Measurements from ENCODE around the gene AKNA. TPM values are rescaled to one million over a fixed set of nuclear protein-coding genes. Genes with fewer than 3 reads are reported as not detected.

The AKNA gene
- total RNA-seq, 4 donors from 2014 or later, result 10.5 to 27.1 (median 14.4) TPM

DNA sequence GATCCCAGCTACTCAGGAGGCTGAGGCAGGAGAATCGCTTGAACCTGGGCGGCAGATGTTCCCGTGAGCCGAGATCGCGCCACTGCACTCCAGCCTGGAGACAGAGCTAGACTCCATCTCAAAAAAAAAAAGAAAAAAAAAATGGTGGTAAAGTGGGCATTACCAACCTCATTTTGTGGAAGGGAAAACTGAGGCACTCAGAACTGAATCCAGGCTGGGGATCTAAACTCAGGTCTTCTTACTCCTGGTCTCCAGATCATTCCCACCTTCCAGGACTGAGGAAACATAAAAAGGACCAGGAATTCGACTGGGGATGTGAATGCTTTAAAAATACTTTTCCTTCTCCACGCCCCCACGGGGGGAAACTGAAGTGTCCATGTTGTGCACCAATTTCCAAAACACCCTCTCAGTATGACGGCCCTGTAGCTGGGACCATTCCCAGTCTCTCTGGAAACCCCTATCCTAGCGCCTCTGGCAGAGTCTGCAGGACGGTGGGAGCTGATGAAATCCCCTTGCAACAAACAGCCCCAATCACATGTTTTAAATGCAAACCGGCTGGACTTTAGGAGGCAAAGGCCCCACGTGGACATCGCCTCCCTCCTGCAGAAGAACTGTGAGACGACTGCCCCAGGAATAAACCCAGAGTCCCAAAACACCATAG, 8.9 kb upstream of the AKNA start:
- no peaks in the 10 kb centered on the region for H3K9me3 ChIP-seq
- no peaks in the 10 kb centered on the region for H3K27me3 ChIP-seq
- peak overlapping the region; percentile 55 for H3K4me3 ChIP-seq
- peaks cover 66% of the 10 kb centered on the region for H3K4me1 ChIP-seq
- H3K36me3 ChIP-seq, result no peaks in the 10 kb centered on the region
- 70% methylated on average over 16 of the region's 16 CpGs for WGBS
- peak in 1 of 2 donors; percentile 83 for DNase-seq (ENCODE audit: low spot score in 2 of 2)
- TF ChIP-seq, protein P1, sequence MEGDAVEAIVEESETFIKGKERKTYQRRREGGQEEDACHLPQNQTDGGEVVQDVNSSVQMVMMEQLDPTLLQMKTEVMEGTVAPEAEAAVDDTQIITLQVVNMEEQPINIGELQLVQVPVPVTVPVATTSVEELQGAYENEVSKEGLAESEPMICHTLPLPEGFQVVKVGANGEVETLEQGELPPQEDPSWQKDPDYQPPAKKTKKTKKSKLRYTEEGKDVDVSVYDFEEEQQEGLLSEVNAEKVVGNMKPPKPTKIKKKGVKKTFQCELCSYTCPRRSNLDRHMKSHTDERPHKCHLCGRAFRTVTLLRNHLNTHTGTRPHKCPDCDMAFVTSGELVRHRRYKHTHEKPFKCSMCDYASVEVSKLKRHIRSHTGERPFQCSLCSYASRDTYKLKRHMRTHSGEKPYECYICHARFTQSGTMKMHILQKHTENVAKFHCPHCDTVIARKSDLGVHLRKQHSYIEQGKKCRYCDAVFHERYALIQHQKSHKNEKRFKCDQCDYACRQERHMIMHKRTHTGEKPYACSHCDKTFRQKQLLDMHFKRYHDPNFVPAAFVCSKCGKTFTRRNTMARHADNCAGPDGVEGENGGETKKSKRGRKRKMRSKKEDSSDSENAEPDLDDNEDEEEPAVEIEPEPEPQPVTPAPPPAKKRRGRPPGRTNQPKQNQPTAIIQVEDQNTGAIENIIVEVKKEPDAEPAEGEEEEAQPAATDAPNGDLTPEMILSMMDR (IDR thresholded peaks at IDR 0.05), result no peak
- TF ChIP-seq EP300 (IDR thresholded peaks at IDR 0.05), result no peak
- no peak for TF ChIP-seq POLR2A (IDR thresholded peaks at IDR 0.05)
- no peak for TF ChIP-seq POLR2AphosphoS5 (IDR thresholded peaks at IDR 0.05)
- H3K27ac ChIP-seq, result peak overlapping the region; percentile 75

DNA sequence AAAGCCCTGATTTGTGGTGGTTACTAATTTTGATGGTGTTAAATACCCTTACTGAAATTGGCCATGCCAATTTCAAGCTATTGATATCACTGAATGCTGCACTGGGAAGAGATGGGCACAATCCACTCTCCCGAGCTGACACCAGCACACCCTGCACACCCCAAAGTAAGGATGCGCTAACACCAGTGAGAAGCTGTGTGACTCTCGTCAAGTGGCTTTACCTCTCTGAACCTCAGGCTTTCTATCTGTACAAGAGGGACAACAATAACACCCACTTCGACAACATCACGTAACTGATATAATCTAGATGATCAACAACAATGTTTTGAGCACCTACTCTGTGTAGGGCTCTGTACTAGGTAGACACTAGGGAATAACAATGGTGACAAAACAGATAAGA, 8.0 kb upstream of the AKNA start:
- Histone ChIP-seq H3K27me3 (no peaks in the 10 kb centered on the region), H3K36me3 (no peaks in the 10 kb centered on the region), H3K4me1 (peaks cover 67% of the 10 kb centered on the region), H3K27ac (no peak overlapping the region), H3K4me3 (no peak overlapping the region), H3K9me3 (no peaks in the 10 kb centered on the region)
- TF ChIP-seq POLR2A (IDR thresholded peaks at IDR 0.05) (no peak), POLR2AphosphoS5 (IDR thresholded peaks at IDR 0.05) (no peak), EP300 (IDR thresholded peaks at IDR 0.05) (no peak)
- 96% methylated on average over 5 of the region's 5 CpGs for WGBS
- no peak for DNase-seq (ENCODE audit: low spot score in 2 of 2)

DNA sequence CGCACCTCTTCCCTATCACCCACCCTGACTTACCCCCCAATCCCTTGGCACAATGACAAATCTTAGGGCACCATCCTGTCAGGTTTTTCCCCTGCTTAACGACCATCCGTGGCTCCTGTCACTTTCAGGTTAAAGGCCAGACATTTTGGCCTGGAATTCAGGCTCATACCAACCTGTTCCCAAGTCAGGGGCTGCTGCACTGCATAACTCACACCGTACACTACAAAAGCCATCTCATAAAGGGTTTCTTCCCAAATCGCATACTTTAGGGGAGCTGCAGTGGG, 7.5 kb upstream of the AKNA start:
- H3K27ac ChIP-seq, result no peak overlapping the region
- no peak for TF ChIP-seq POLR2AphosphoS5 (IDR thresholded peaks at IDR 0.05)
- TF ChIP-seq, protein P1 (IDR thresholded peaks at IDR 0.05), result no peak
- no peak for TF ChIP-seq POLR2A (IDR thresholded peaks at IDR 0.05)
- TF ChIP-seq EP300 (IDR thresholded peaks at IDR 0.05), result no peak

DNA sequence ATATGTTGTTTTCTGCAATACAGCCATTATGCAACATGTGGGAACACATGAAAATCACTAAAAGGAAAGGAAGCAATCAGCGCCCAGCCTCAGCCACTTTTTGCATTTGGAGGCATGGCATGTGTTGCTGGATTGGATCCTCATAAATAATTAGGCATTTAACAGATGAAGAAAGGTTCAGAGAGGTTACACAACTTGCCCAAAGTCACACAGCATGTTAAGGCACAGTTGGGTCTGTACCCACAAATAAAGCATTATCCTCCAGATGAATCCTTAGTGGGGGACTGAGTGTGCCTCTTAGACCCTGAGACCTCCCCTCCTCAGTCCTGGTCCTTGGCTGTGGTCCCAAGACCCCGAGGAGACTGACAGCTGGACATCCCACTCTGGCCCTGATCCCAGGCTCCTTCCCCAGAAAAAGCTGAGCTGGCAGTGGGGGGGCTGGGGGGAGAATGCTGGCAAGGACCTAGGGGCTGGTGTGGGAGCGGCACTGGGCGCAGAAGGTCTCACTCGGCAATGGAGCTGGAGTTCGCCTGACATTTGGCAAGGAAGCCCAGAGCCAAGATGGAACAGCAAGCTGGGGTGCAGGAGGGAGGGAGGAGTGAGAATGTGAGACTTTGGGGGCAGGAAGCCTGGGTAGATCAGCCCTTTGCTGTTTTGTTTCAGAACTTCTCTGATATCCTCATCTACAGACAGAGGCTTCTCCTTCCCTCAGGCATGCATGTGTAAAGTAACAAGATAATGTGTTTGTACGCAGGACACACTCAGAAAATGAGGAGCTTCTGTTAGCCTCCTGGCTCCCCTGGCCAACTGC, 6.9 kb upstream of the AKNA start:
- Histone ChIP-seq H3K4me3 (no peak overlapping the region), H3K9me3 (no peaks in the 10 kb centered on the region), H3K27ac (peak overlapping the region; percentile 35), H3K4me1 (peaks cover 75% of the 10 kb centered on the region), H3K27me3 (no peaks in the 10 kb centered on the region), H3K36me3 (no peaks in the 10 kb centered on the region)
- no peak for TF ChIP-seq POLR2A (IDR thresholded peaks at IDR 0.05)
- TF ChIP-seq EP300 (IDR thresholded peaks at IDR 0.05), result no peak
- TF ChIP-seq POLR2AphosphoS5 (IDR thresholded peaks at IDR 0.05), result no peak
- TF ChIP-seq, protein P1 (IDR thresholded peaks at IDR 0.05), result no peak
- DNase-seq (ENCODE audit: low spot score in 2 of 2), result no peak
- WGBS, result 41% methylated on average over 6 of the region's 7 CpGs

More for the DNA sequence above, 7.5 kb upstream of the AKNA start:
- Histone ChIP-seq H3K4me1 (peaks cover 72% of the 10 kb centered on the region), H3K9me3 (no peaks in the 10 kb centered on the region), H3K4me3 (no peak overlapping the region), H3K27me3 (no peaks in the 10 kb centered on the region), H3K36me3 (no peaks in the 10 kb centered on the region)
- no peak for DNase-seq (ENCODE audit: low spot score in 2 of 2)
- 32% methylated on average over 5 of the region's 5 CpGs for WGBS

DNA sequence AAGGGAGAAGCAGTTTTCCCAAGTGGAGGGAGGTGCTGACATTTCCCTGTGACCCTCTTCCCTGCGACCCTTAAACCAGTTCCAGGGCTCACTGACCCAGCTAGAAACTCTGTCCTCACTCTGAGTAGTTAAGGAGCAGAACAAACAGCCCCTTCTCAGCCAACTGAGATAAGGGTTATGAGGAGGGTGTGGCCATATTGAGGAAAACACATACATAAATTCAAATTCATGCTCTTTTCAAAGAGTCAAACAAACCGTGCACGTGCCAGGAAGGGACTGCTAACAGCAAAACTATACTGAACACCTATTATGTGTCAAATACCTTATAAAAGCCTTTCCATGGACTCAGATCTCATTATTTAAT, 4.9 kb upstream of the AKNA start:
- no peak for DNase-seq (ENCODE audit: low spot score in 2 of 2)
- Histone ChIP-seq H3K36me3 (no peaks in the 10 kb centered on the region), H3K27me3 (no peaks in the 10 kb centered on the region), H3K4me3 (no peak overlapping the region), H3K9me3 (no peaks in the 10 kb centered on the region), H3K4me1 (peaks cover 80% of the 10 kb centered on the region), H3K27ac (peak overlapping the region; percentile 7)
- 8% methylated on average over 3 of the region's 3 CpGs for WGBS
- TF ChIP-seq EP300 (IDR thresholded peaks at IDR 0.05) (no peak), POLR2AphosphoS5 (IDR thresholded peaks at IDR 0.05) (no peak), POLR2A (IDR thresholded peaks at IDR 0.05) (no peak)
- TF ChIP-seq, protein P1 (IDR thresholded peaks at IDR 0.05), result no peak
